Osteoblast (primary cell): ENCODE results near the gene MED13L. TPM values are rescaled to one million over a fixed set of nuclear protein-coding genes. Genes with fewer than 3 reads are reported as not detected.

ENCODE experiments used
- DNase-seq: peaks from one replicate; pipeline ENCODE4 v3.0.0; 2011; ENCODE audit warnings: low spot score, mixed read lengths; ENCODE audit not compliant: insufficient read length; ENCODE audit errors: missing footprints
- H2AFZ ChIP-seq: 2 replicates; pipeline ENCODE4 v1.6.0; 2011; ENCODE audit warnings: mild to moderate bottlenecking, low read length
- H3K27ac ChIP-seq: 2 replicates; pipeline ENCODE4 v1.5.1; 2011; ENCODE audit warnings: mild to moderate bottlenecking, low read depth, low read length, moderate library complexity
- H3K27me3 ChIP-seq: 2 replicates; pipeline ENCODE4 v1.6.0; 2012; ENCODE audit warnings: mild to moderate bottlenecking, control low read depth, inconsistent platforms, low read length, moderate library complexity; ENCODE audit not compliant: insufficient read depth
- H3K36me3 ChIP-seq: 2 replicates; pipeline ENCODE4 v1.5.1; 2011; ENCODE audit warnings: mild to moderate bottlenecking, low read length, control low read depth, moderate library complexity; ENCODE audit not compliant: insufficient read depth
- H3K4me1 ChIP-seq: 2 replicates; pipeline ENCODE4 v1.5.1; 2011; ENCODE audit warnings: mild to moderate bottlenecking, low read length, control low read depth, moderate library complexity; ENCODE audit not compliant: insufficient read depth
- H3K4me2 ChIP-seq: 2 replicates; pipeline ENCODE4 v1.6.0; 2011; ENCODE audit warnings: mild to moderate bottlenecking, low read length; ENCODE audit not compliant: insufficient read depth
- H3K4me3 ChIP-seq: fragments of 200-600 bp; sonication (generic); 3 replicates; pipeline ENCODE4 v1.5.1; 2012; ENCODE audit warnings: mild to moderate bottlenecking, low read length, inconsistent platforms; ENCODE audit not compliant: insufficient read depth
- H3K79me2 ChIP-seq: 2 replicates; pipeline ENCODE4 v1.6.0; 2012; ENCODE audit warnings: mild to moderate bottlenecking, low read length, control low read depth, inconsistent platforms; ENCODE audit not compliant: insufficient read depth
- H3K9me3 ChIP-seq: 2 replicates; pipeline ENCODE4 v1.5.1; 2011; ENCODE audit warnings: low read depth, low read length, control low read depth
- H4K20me1 ChIP-seq: 2 replicates; pipeline ENCODE4 v1.6.0; 2012; ENCODE audit warnings: mild to moderate bottlenecking, low read length, control low read depth; ENCODE audit not compliant: insufficient read depth
- total RNA-seq: library from RNA; depleted of rRNA; stranded (reverse); fragments of >200 nt; gene quantifications from 2 replicates; pipeline ENCODE4 v1.2.3, GENCODE V29; 2012
- TF ChIP-seq, protein P1 (sequence below): IDR thresholded peaks from 2 replicates; pipeline ENCODE4 v1.5.1; 2011; ENCODE audit warnings: mild to moderate bottlenecking, low read depth, low read length, moderate library complexity; ENCODE audit errors: extremely low read depth

The MED13L gene
- total RNA-seq = 359 and 476 TPM in 2 replicates

DNA sequence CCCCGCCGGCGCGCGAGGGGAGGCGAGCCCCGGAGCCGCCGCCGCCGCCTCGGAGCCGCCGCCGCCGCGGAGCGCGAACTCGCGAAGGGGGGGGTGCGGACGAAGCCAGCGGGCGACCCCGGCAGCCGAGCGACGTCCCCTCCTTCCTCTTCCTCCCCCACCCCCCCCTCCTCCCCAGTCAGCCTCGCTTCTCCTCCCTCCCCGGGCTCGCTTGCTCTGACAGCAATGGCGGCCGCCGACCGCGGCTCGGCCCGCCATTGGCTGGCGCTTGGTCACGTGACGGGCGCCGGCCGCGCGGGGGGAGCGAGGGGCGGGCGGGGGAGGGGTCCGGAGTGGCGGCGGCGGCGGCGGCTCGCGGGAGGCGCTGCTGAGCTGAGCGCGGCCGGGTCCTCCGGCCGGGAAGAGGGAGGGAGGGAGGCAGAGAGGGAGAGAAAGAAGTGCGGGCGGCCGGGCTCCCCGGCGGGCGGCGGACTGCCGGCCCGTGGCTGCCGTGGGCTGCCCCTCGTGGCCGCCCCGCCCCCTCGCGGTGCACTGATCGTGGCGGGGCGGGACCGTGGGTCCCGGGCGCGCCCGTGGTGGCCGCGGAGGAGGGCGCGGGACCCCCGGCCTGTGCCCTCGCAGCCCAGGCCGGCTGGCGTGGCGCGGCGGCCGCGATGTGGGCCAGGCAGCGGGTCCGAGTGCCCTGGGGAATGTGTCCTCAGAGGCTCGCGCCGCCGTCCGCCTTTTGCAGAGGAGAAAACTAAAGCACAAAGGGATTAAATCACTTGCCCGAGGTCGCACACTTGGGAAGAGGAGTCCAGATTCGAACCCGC, at the start of gene MED13L:
TSS of gene MED13L (minus strand) at position 227 of the 812 bp plus-strand sequence. CDS start 562 bp downstream, outside the sequence.
- DNase-seq = peak; percentile 100
- peak within 1 kb of the TSS; percentile 85 for H2AFZ ChIP-seq
- TF ChIP-seq, protein P1, sequence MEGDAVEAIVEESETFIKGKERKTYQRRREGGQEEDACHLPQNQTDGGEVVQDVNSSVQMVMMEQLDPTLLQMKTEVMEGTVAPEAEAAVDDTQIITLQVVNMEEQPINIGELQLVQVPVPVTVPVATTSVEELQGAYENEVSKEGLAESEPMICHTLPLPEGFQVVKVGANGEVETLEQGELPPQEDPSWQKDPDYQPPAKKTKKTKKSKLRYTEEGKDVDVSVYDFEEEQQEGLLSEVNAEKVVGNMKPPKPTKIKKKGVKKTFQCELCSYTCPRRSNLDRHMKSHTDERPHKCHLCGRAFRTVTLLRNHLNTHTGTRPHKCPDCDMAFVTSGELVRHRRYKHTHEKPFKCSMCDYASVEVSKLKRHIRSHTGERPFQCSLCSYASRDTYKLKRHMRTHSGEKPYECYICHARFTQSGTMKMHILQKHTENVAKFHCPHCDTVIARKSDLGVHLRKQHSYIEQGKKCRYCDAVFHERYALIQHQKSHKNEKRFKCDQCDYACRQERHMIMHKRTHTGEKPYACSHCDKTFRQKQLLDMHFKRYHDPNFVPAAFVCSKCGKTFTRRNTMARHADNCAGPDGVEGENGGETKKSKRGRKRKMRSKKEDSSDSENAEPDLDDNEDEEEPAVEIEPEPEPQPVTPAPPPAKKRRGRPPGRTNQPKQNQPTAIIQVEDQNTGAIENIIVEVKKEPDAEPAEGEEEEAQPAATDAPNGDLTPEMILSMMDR = no peak
- H3K36me3 ChIP-seq = no peaks in the 10 kb centered on the region
- no peaks in the 10 kb centered on the region for H3K27me3 ChIP-seq
- H3K4me1 ChIP-seq = peaks cover 29% of the 10 kb centered on the region
- H4K20me1 ChIP-seq = peaks cover 38% of the 10 kb centered on the region
- peaks cover 43% of the 10 kb centered on the region for H3K79me2 ChIP-seq
- H3K9me3 ChIP-seq = no peaks in the 10 kb centered on the region
- peak within 1 kb of the TSS; percentile 95 for H3K4me2 ChIP-seq
- peak within 1 kb of the TSS; percentile 90 for H3K4me3 ChIP-seq
- peak within 1 kb of the TSS; percentile 76 for H3K27ac ChIP-seq

DNA sequence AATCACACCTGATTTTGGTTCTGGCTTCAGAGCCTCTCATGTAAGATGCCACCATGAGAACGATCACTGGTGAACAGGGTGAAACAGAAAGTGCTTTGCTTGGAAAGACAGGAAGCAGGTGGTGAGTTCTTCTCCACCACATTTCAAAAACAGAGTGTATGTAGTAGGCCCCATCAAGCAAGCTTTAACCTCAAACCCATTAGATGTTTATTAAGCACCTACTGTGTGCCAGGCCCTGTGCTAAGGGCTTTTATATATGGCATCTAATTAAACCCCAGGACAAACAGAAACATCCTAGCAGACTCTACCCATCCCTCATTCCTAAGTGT, 47.8 kb upstream of the MED13L start:
- Histone ChIP-seq H4K20me1 (no peaks in the 10 kb centered on the region), H3K9me3 (no peaks in the 10 kb centered on the region), H3K4me2 (no peak overlapping the region), H3K79me2 (no peaks in the 10 kb centered on the region), H3K36me3 (no peaks in the 10 kb centered on the region), H2AFZ (no peak overlapping the region), H3K4me3 (no peak overlapping the region), H3K27ac (no peak overlapping the region), H3K27me3 (no peaks in the 10 kb centered on the region), H3K4me1 (peaks cover 9% of the 10 kb centered on the region)
- TF ChIP-seq, protein P1 = no peak
- DNase-seq = no peak

DNA sequence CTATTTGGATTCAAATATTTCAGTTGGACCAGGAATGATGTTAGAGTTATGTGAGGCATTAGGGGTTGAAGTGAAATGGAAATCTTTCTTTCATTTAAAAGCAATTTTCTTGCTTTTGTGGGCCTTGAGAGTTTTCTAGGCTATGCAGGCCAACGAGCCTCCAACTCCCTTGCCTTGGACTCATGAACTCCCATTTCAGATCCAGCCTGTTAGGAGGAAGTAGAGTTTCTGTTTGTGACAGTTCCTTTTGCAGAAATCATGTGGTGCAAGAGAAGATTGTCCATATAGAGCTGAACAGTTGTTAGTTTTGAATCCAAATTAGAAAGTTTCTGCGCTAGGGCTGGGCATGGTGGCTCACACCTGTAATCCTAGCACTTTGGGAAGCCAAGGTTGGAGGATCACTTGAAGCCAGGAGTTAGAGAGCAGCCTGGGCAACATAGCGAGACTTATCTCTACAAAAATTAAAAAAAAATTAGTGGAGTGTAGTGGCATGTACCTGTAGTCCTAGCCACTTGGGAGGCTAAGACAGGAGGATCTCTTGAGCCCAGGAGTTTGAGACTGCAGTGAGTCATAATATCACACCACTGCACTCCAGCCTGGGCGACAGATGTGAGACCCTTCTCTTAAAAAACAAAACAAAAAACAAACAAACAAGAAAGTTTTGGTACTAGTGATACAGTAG, 47.3 kb upstream of the MED13L start:
- no peak for DNase-seq
- H4K20me1 ChIP-seq = no peaks in the 10 kb centered on the region
- TF ChIP-seq, protein P1 = no peak
- H3K36me3 ChIP-seq = no peaks in the 10 kb centered on the region
- H3K4me3 ChIP-seq = no peak overlapping the region
- no peak overlapping the region for H3K27ac ChIP-seq
- H2AFZ ChIP-seq = no peak overlapping the region
- H3K4me2 ChIP-seq = no peak overlapping the region
- no peaks in the 10 kb centered on the region for H3K27me3 ChIP-seq
- H3K79me2 ChIP-seq = no peaks in the 10 kb centered on the region
- H3K9me3 ChIP-seq = no peaks in the 10 kb centered on the region
- H3K4me1 ChIP-seq = peaks cover 13% of the 10 kb centered on the region
